IPS-11a (cell line): ENCODE results near the gene VEPH1.

Experiments
- H3K4me3 ChIP-seq: one replicate; pipeline ENCODE4 v1.5.1; 2013; ENCODE audit warnings: low read depth, low read length, control low read depth

VEPH1 gene

GRCh38 chr3:157526036-157526435 is 22.8 kb upstream of the VEPH1 start:
- no peak overlapping the region for H3K4me3 ChIP-seq

- H3K4me3 ChIP-seq, result no peak overlapping the region
Measured at GRCh38 chr3:157523814-157524213, 20.6 kb upstream of the VEPH1 start.

GRCh38 chr3:157522648-157523047 is 19.4 kb upstream of the VEPH1 start:
- no peak overlapping the region for H3K4me3 ChIP-seq

- no peak overlapping the region for H3K4me3 ChIP-seq
Measured at GRCh38 chr3:157520485-157521150, 17.4 kb upstream of the VEPH1 start.

- H3K4me3 ChIP-seq, result no peak overlapping the region
Measured at GRCh38 chr3:157518881-157519280, 15.7 kb upstream of the VEPH1 start.

- H3K4me3 ChIP-seq, result no peak overlapping the region
Measured at GRCh38 chr3:157516928-157517327, 13.7 kb upstream of the VEPH1 start.

- H3K4me3 ChIP-seq, result no peak overlapping the region
Measured at GRCh38 chr3:157515398-157515797, 12.2 kb upstream of the VEPH1 start.

GRCh38 chr3:157514371-157514895 is 11.2 kb upstream of the VEPH1 start:
- H3K4me3 ChIP-seq, result no peak overlapping the region

GRCh38 chr3:157513585-157513984 is 10.4 kb upstream of the VEPH1 start:
- no peak overlapping the region for H3K4me3 ChIP-seq

GRCh38 chr3:157512534-157512933 is 9.3 kb upstream of the VEPH1 start:
- no peak overlapping the region for H3K4me3 ChIP-seq

GRCh38 chr3:157508461-157508860 is 5.2 kb upstream of the VEPH1 start:
- no peak overlapping the region for H3K4me3 ChIP-seq

- H3K4me3 ChIP-seq, result no peak overlapping the region
Measured at GRCh38 chr3:157501863-157502262, 1.4 kb downstream of the VEPH1 start.

GRCh38 chr3:157500232-157500631 is 3.0 kb downstream of the VEPH1 start:
- H3K4me3 ChIP-seq, result no peak overlapping the region

GRCh38 chr3:157499342-157499963 is 3.8 kb downstream of the VEPH1 start:
- H3K4me3 ChIP-seq, result peak overlapping the region; percentile 21

GRCh38 chr3:157498371-157498770 is 4.8 kb downstream of the VEPH1 start:
- no peak overlapping the region for H3K4me3 ChIP-seq

- no peak overlapping the region for H3K4me3 ChIP-seq
Measured at GRCh38 chr3:157495846-157496245, 7.4 kb downstream of the VEPH1 start.

- no peak overlapping the region for H3K4me3 ChIP-seq
Measured at GRCh38 chr3:157494581-157495281, 8.5 kb downstream of the VEPH1 start.

- no peak overlapping the region for H3K4me3 ChIP-seq
Measured at GRCh38 chr3:157493627-157494550, 9.3 kb downstream of the VEPH1 start.

GRCh38 chr3:157491136-157491535 is 12.1 kb downstream of the VEPH1 start:
- no peak overlapping the region for H3K4me3 ChIP-seq

- no peak overlapping the region for H3K4me3 ChIP-seq
Measured at GRCh38 chr3:157488144-157488543, 15.1 kb downstream of the VEPH1 start.

GRCh38 chr3:157487339-157487738 is 15.9 kb downstream of the VEPH1 start:
- H3K4me3 ChIP-seq, result no peak overlapping the region
